Panc1 (cell line): Measurements from ENCODE around the gene ARL2. TPM values are rescaled to one million over a fixed set of nuclear protein-coding genes. Genes with fewer than 3 reads are reported as not detected.

Experiments
- ATAC-seq: fragments of 200-7000 bp; cut with Tn5 transposase; 2 replicates; pipeline ENCODE4 v1.9.1; 2020; ENCODE audit warnings: mild to moderate bottlenecking, moderate library complexity
- BruUV-seq: library from RNA; stranded (reverse); fragments of 400-500 nt; replicated peaks from 2 replicates; lab custom pipeline; 2021; lab: Mats Ljungman, UMichigan
- CTCF ChIA-PET: fragments of 300-600 bp; sonication (Branson Sonifier 250); formaldehyde crosslinking; loops from one replicate; lab custom pipeline; 2022; ENCODE audit warnings: antibody characterized with exemption; lab: Charles Lee
- POLR2A ChIA-PET: fragments of 300-600 bp; sonication (Branson Sonifier 250); formaldehyde crosslinking; loops from one replicate; lab custom pipeline; 2022; ENCODE audit warnings: antibody characterized with exemption; lab: Charles Lee
- DNase-seq: peaks from one replicate; pipeline ENCODE4 v3.0.0-alpha.2; 2010; ENCODE audit warnings: low read depth, low spot score
- H3K27ac ChIP-seq: 2 replicates; pipeline ENCODE4 v1.5.1; 2011; ENCODE audit warnings: mild to moderate bottlenecking, low read length, inconsistent platforms
- H3K27me3 ChIP-seq: fragments of 200-500 bp; sonication (Bioruptor generic); 2 replicates; pipeline ENCODE4 v1.6.0; 2014; ENCODE audit warnings: low read length, inconsistent platforms; ENCODE audit not compliant: control insufficient read depth, insufficient read depth
- H3K36me3 ChIP-seq: fragments of 200-500 bp; sonication (Bioruptor generic); 2 replicates; pipeline ENCODE4 v1.5.1; 2014; ENCODE audit warnings: inconsistent platforms, mild to moderate bottlenecking, low read length, moderate library complexity; ENCODE audit not compliant: control insufficient read depth, insufficient read depth
- H3K4me1 ChIP-seq: 2 replicates; pipeline ENCODE4 v1.5.1; 2011; ENCODE audit warnings: inconsistent platforms, mild to moderate bottlenecking, low read length, moderate library complexity; ENCODE audit not compliant: control insufficient read depth, insufficient read depth
- H3K4me3 ChIP-seq, 2 experiments: 2 replicates each; pipeline ENCODE4 v1.5.1; 2011 to 2012; ENCODE audit warnings: low read depth in 2 of 2, low read length in 2 of 2, mild to moderate bottlenecking in 2 of 2, inconsistent platforms in 1 of 2, moderate library complexity in 1 of 2
- H3K9me3 ChIP-seq: fragments of 200-500 bp; sonication (Bioruptor generic); 2 replicates; pipeline ENCODE4 v1.5.1; 2014; ENCODE audit warnings: low read depth, mild to moderate bottlenecking, inconsistent platforms, low read length, moderate library complexity; ENCODE audit not compliant: control insufficient read depth, insufficient read depth
- POLR2AphosphoS5 ChIP-seq: IDR thresholded peaks from 2 replicates; pipeline ENCODE4 v1.6.1; 2012; ENCODE audit warnings: mild to moderate bottlenecking, low read depth, low read length, moderate library complexity
- SIN3A ChIP-seq: IDR thresholded peaks from 2 replicates; pipeline ENCODE4 v1.6.1; 2012; ENCODE audit warnings: low read depth, mild to moderate bottlenecking, low read length, moderate library complexity, borderline replicate concordance; ENCODE audit not compliant: insufficient read depth
- TCF7L2 ChIP-seq: IDR thresholded peaks from 2 replicates; pipeline ENCODE4 v1.6.1; 2011; ENCODE audit warnings: mild to moderate bottlenecking, low read depth, low read length, inconsistent platforms
- in situ Hi-C: cut with HindIII; loops from 2 replicates; pipeline ENCODE4 v1.10.0; 2016; ENCODE audit warnings: low sequenced_read_pairs, low pct_unique_long_range_greater_than_20kb
- intact Hi-C: fragments of 100-400 bp; cut with micrococcal nuclease; formaldehyde crosslinking; loops from one replicate; pipeline ENCODE4 v1.10.0; 2022; ENCODE audit not compliant: unreplicated experiment
- total RNA-seq: library from RNA; stranded (reverse); gene quantifications from one replicate; pipeline ENCODE4 v1.2.1, GENCODE V29; 2021; ENCODE audit not compliant: unreplicated experiment
- TF ChIP-seq, protein P1 (sequence below): fragments of 450-650 bp; IDR thresholded peaks from 2 replicates; pipeline ENCODE4 v1.5.1; 2017; ENCODE audit warnings: mild to moderate bottlenecking
- TF ChIP-seq, protein P2 (sequence below), 2 experiments: IDR thresholded peaks; 2 replicates each; pipeline ENCODE4 v1.6.1; 2011 to 2012; ENCODE audit warnings: low read depth in 2 of 2, control low read depth in 1 of 2, low read length in 1 of 2, mild to moderate bottlenecking in 1 of 2, moderate library complexity in 1 of 2; ENCODE audit not compliant: insufficient read depth in 1 of 2

ARL2 gene
- total RNA-seq, 1 experiment from 2014 or later = 177 TPM

DNA sequence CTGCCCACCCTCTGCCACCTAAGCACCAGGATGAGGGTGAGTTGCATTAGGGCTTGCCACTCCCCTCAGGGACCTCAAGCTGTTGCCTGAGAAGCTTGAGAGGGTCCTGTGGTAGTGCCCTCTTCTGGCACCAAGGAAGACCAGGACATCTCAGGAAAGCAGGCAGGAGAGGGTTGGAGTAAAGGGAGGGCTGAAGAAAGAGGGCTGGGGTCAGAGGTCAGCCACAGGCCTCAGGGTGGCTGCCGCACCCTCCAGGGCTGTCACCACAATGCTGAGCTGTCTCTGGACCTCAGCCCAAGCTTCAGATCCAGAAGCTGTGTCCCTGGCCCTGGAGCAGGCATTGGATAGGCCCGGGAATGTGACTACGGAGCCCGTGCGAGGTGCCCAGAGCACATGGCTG, 31.1 kb downstream of the ARL2 start:
- Histone ChIP-seq H3K4me1 (peaks cover 16% of the 10 kb centered on the region), H3K9me3 (no peaks in the 10 kb centered on the region), H3K4me3 (no peak overlapping the region), H3K27me3 (no peaks in the 10 kb centered on the region), H3K36me3 (no peaks in the 10 kb centered on the region), H3K27ac (no peak overlapping the region)
- TF ChIP-seq, protein P1, sequence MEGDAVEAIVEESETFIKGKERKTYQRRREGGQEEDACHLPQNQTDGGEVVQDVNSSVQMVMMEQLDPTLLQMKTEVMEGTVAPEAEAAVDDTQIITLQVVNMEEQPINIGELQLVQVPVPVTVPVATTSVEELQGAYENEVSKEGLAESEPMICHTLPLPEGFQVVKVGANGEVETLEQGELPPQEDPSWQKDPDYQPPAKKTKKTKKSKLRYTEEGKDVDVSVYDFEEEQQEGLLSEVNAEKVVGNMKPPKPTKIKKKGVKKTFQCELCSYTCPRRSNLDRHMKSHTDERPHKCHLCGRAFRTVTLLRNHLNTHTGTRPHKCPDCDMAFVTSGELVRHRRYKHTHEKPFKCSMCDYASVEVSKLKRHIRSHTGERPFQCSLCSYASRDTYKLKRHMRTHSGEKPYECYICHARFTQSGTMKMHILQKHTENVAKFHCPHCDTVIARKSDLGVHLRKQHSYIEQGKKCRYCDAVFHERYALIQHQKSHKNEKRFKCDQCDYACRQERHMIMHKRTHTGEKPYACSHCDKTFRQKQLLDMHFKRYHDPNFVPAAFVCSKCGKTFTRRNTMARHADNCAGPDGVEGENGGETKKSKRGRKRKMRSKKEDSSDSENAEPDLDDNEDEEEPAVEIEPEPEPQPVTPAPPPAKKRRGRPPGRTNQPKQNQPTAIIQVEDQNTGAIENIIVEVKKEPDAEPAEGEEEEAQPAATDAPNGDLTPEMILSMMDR = no peak
- no peak for TF ChIP-seq POLR2AphosphoS5
- no peak for TF ChIP-seq TCF7L2
- TF ChIP-seq, protein P2, sequence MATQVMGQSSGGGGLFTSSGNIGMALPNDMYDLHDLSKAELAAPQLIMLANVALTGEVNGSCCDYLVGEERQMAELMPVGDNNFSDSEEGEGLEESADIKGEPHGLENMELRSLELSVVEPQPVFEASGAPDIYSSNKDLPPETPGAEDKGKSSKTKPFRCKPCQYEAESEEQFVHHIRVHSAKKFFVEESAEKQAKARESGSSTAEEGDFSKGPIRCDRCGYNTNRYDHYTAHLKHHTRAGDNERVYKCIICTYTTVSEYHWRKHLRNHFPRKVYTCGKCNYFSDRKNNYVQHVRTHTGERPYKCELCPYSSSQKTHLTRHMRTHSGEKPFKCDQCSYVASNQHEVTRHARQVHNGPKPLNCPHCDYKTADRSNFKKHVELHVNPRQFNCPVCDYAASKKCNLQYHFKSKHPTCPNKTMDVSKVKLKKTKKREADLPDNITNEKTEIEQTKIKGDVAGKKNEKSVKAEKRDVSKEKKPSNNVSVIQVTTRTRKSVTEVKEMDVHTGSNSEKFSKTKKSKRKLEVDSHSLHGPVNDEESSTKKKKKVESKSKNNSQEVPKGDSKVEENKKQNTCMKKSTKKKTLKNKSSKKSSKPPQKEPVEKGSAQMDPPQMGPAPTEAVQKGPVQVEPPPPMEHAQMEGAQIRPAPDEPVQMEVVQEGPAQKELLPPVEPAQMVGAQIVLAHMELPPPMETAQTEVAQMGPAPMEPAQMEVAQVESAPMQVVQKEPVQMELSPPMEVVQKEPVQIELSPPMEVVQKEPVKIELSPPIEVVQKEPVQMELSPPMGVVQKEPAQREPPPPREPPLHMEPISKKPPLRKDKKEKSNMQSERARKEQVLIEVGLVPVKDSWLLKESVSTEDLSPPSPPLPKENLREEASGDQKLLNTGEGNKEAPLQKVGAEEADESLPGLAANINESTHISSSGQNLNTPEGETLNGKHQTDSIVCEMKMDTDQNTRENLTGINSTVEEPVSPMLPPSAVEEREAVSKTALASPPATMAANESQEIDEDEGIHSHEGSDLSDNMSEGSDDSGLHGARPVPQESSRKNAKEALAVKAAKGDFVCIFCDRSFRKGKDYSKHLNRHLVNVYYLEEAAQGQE (IDR thresholded peaks at IDR 0.05; ENCODE audit: insufficient read depth in 1 of 2, low read depth in 2 of 2, low read length in 1 of 2) = no peak
- TF ChIP-seq SIN3A = no peak
- in situ Hi-C loops (no loop called here), intact Hi-C loops (no loop called here)
- no peak for ATAC-seq
- ChIA-PET POLR2A (no interaction called here), CTCF (no interaction called here)
- DNase-seq = no peak
- BruUV-seq = no TSS peak

DNA sequence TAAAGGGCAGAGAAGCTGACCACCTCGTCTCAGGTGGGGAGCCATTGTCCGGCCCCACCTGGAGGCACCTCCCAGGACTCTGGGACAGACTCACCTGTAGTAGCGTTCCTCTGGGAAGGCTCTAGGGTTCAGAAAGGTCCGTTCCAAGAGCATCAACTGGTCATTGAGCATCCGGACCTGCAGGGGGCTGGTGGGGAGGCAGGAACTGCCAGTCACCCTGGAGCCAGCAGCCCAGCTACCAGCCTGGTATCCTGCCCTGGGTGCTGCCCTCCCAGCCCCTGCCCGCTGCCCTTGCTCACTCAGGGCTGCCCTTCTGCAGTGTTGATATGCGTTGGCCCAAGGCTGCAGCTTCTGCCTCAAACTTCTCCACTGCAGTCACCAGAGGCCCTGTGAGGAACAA, 31.8 kb downstream of the ARL2 start:
- DNase-seq = no peak
- Histone ChIP-seq H3K27ac (no peak overlapping the region), H3K4me1 (peaks cover 11% of the 10 kb centered on the region), H3K36me3 (no peaks in the 10 kb centered on the region), H3K4me3 (no peak overlapping the region), H3K27me3 (no peaks in the 10 kb centered on the region), H3K9me3 (no peaks in the 10 kb centered on the region)
- in situ Hi-C loops (no loop called here), intact Hi-C loops (no loop called here)
- TF ChIP-seq, protein P2 (IDR thresholded peaks at IDR 0.05; ENCODE audit: insufficient read depth in 1 of 2, low read depth in 2 of 2, low read length in 1 of 2) = no peak
- TF ChIP-seq POLR2AphosphoS5 (no peak), SIN3A (no peak), TCF7L2 (no peak)
- TF ChIP-seq, protein P1 = no peak
- ChIA-PET CTCF (interaction anchor here (1.1 kb wide), 1 partner anchor 65 kb away, joined by 3 read pairs; no protein-coding TSS in a partner anchor), POLR2A (no interaction called here)
- ATAC-seq = no peak
- no TSS peak for BruUV-seq
